Activated CD4-positive, alpha-beta T cell treated with anti-CD3 and anti-CD28 coated beads for 4 hours (primary cell): ENCODE data around the gene EXD3.
"Not testable (repeated sequence)": the region's sequence is repeated elsewhere in the genome, so short reads cannot be mapped to it uniquely, and the experiment has no call there.

ENCODE experiments used
- DNase-seq, 2 donors: peaks; one replicate each; pipeline ENCODE4 v3.0.0-alpha.2; 2020

The EXD3 gene

GRCh38 chr9:137458194-137459151 is 35.5 kb upstream of the EXD3 start:
- no peak for DNase-seq

- DNase-seq = no peak
Observed at GRCh38 chr9:137457406-137458193, 34.6 kb upstream of the EXD3 start.

GRCh38 chr9:137456864-137457405 is 34.0 kb upstream of the EXD3 start:
- no peak for DNase-seq

- DNase-seq = no peak
Observed at GRCh38 chr9:137456061-137456863, 33.3 kb upstream of the EXD3 start.

GRCh38 chr9:137455359-137455991 is 32.5 kb upstream of the EXD3 start:
- DNase-seq = no peak

- no peak for DNase-seq
Observed at GRCh38 chr9:137454597-137455358, 31.8 kb upstream of the EXD3 start.

- DNase-seq = peak; percentile 48 to 54
Observed at GRCh38 chr9:137454145-137454596, 31.2 kb upstream of the EXD3 start.

- DNase-seq = peak; percentile 60 to 62
Observed at GRCh38 chr9:137453643-137454081, 30.7 kb upstream of the EXD3 start.

GRCh38 chr9:137452761-137453642 is 30.0 kb upstream of the EXD3 start:
- DNase-seq = no peak

- no peak for DNase-seq
Observed at GRCh38 chr9:137452006-137452760, 29.2 kb upstream of the EXD3 start.

GRCh38 chr9:137451264-137452005 is 28.5 kb upstream of the EXD3 start:
- not testable (repeated sequence) for DNase-seq

GRCh38 chr9:137450539-137451222 is 27.7 kb upstream of the EXD3 start:
- DNase-seq = not testable (repeated sequence)

- peak; percentile 71 to 76 for DNase-seq
Observed at GRCh38 chr9:137449931-137450538, 27.1 kb upstream of the EXD3 start.

GRCh38 chr9:137449081-137449844 is 26.3 kb upstream of the EXD3 start:
- DNase-seq = no peak

GRCh38 chr9:137448602-137448962 is 25.6 kb upstream of the EXD3 start:
- DNase-seq = no peak

GRCh38 chr9:137447722-137448601 is 25.0 kb upstream of the EXD3 start:
- DNase-seq = no peak
